ENCODE measurements around the gene TEDC2.
"Not testable (repeated sequence)": the region's sequence is repeated elsewhere in the genome, so short reads cannot be mapped to it uniquely, and the experiment has no call there.

TEDC2 gene

GRCh38 chr16:2467528-2468232 is 7.8 kb downstream of the TEDC2 start:
- DNase-seq = peak; percentile 90

GRCh38 chr16:2468233-2468724 is 8.4 kb downstream of the TEDC2 start:
- peak; percentile 61 for DNase-seq

- peak; percentile 48 for DNase-seq
Measured at GRCh38 chr16:2468725-2469398, 9.0 kb downstream of the TEDC2 start.

DNA sequence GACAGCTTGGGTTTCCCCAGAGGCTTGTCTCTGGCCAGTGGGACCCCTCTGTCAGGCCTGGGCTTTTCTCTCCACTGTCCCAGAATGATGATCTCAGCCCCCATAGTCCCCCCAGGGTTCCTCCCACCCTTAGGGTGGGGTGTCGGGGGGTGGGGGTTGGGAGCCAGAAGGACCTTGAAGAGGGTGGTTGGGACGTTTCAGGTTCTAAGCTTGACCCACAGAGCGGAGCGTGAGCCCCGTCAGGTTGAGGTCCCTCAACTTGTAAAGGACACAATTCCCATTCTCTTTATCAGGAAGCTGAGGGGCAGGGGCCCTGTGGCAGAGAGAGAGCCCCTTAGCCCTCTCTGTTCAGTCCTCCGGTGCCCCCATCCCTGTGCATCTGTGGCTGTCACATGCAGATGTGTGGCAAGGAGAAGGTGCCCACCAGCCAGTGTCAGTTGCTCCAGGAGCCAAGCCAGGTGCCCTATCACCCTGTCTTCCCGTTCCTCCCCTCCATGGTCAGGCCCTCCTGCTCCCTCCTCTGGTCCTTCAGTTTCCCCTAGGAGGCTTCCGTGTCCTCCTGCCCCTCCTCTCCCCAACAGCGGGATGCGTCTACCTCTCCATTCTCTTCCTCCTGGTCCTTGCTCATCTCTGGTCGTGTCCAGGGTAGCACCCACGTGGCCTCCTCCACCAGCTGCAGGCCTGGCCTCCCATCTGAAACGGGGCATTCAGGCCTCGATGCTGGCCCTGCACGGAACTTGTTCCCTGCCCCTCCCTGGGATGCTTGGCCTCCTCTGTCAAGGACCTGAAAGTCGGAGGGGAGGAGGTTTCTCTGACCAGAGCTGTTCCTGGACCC is 9.7 kb downstream of the TEDC2 start:
- no peak for DNase-seq

DNA sequence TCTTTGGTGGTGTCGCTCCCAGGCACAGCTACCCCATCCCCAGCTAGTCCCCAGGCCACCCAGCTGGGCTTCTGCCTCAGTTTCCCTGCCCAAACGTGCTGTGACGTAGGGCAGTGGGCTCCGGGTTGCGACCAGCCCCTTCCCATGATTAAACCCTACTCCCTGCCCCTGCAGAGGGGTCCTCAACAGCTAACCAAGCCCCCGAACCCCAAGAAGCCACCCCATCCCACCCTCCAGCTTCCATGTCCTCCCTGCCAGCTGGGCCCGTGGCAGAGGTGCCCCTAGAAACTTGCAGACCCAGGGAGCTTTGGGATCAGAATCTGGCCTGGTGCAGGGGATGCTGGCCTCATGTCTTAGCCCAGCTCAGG is 10.3 kb downstream of the TEDC2 start:
- DNase-seq = no peak

DNA sequence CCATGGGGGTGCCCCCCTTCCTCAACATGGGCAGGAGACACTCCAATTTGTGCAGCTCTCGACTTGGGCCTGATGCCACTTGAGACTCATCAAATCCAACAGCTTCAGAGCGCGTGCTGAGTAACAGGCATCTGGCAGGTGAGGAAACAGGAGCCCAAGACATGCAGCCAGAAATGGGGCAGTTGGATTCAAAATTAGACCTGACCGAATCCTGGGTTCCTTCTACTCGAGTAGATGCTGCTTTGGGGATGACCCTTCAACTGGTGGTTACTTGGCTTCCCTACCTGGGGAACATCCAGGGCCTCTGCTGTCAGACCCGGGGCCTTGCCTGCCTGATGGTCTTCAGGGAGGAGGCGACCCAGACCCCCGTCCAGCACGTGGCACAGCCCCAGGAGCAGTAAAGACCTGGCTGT is 10.7 kb downstream of the TEDC2 start:
- peak; percentile 44 for DNase-seq

- DNase-seq = peak; percentile 49
Measured at GRCh38 chr16:2471016-2471652, 11.2 kb downstream of the TEDC2 start, which contains the start of gene NTN3. Gene NTN3, plus strand, starts transcription at chr16:2471297. Its CDS starts 405 bp downstream, at chr16:2471702.

GRCh38 chr16:2471653-2472487 is 12.0 kb downstream of the TEDC2 start:
- DNase-seq = peak; percentile 38

GRCh38 chr16:2472488-2472864 is 12.6 kb downstream of the TEDC2 start:
- DNase-seq = no peak

GRCh38 chr16:2472885-2473445 is 13.1 kb downstream of the TEDC2 start:
- no peak for DNase-seq

- peak; percentile 40 for DNase-seq
Measured at GRCh38 chr16:2473446-2473926, 13.6 kb downstream of the TEDC2 start.

DNA sequence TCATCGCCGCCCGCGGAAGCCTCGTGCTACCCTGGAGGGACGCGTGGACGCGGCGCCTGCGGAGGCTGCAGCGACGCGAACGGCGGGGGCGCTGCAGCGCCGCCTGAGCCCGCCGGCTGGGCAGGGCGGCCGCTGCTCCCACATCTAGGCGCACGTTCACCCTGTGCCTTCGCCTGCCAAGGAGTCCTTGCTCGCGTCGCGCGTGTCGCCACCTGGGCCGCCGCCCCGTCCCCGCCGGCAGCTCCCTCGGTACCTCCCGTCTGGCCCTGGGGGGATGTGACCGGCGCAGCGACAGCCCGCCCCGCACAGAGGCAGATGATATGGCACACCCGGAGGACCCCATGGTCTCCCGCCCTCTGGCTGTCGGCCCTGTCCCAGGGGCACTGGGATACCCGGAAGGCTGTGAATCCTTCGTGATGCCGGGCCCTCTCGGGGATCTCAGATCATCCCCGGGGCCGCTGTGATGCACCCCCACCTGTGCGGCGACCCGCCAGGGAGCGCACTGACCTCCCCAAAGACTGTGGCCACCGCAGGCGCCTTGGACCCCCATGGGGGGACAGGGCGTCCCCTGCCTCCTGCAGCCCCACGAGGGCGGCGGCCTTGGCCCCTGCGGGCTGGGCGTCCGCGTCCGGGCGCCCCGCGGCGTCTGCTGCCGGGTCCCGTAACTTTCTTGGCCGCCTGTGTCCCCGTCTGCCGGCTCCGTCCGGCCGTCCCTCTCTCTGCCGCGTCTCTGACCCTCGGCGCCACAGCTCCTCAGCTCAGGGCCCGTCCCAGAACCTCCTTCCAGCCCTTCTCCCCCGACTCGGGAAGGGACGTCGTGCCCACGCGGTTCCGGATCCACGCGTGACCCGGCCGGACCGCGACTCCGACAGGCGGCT is 14.3 kb downstream of the TEDC2 start:
- DNase-seq = peak; percentile 80

DNA sequence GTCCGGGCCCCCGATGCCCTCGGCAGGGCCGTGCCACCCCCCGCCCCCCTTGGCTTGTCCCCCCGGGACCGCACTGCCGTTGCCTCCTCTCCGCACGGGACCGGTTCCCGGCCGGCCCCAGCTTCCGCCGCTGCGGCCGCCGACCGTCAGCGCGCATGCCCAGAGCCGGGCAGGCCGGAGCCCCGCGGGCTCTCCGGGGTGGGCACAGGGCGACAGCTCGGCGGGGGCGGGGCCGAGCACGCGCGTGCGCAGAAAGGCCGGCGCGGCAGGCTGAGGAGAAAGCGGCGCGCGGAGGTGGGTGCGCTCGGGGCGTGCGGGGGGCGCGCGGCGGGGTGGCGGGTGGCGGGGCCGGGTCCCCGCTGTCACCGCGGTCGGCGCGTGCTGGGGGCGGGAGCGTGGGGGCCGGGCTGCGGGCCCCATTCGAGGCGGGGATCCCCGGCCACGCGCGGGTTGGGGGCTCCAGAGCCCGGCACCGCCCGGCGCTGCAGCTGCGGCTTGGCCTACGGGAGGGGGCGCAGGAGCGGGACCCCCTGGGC is 15.0 kb downstream of the TEDC2 start, which contains the start of gene TBC1D24:
TBC1D24 (plus strand) TSS at position 251 of the 536 bp plus-strand sequence. CDS start 21,022 bp downstream, outside the sequence.
- peak; percentile 95 for DNase-seq

DNA sequence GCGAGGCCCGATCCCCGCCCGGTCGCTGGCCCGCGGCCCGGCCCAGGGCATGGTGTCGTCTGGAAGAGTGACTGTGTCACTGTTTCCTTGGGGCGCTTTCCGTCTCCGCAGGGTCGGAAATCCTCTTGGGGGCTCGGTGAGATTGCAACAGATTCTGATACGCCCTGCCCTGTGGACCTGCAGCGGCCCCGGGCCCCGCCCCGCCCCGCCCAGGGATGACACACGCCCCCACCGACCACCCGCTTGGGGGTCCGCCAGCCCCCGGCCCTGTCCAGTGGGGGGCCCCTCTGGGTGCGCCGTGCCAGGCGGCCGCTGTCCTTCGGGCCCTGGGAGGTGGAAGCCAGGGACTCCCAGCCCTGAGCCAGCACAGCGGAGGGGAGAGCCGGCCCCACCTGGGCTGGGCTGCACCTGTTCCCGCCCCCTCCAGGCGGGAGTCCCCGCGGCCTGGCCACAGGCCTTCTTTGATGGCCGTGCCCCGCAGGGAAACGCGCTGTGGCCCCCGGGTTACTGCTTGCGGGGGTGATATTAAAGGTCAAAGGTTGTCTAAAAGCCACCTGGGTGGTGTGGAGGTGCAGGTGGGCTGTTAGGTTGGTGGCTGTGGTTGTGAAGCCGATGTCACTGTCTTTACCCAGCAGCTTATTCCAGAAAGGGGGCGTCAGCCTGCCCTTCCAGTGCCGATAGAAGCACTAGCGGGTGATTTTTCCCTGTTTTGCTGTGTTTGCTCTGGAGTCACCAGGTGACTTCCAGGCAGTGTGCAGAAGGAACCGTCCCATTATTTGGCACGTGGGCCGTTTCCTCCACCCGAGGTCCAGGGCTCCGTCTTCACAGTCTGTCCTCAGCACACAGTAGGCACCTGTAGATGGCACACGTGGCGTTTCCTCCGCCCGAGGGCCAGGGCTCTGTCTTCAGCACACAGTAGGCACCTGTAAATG is 15.8 kb downstream of the TEDC2 start:
- DNase-seq = peak; percentile 75

GRCh38 chr16:2476345-2476720 is 16.4 kb downstream of the TEDC2 start:
- no peak for DNase-seq

GRCh38 chr16:2476741-2477140 is 16.8 kb downstream of the TEDC2 start:
- DNase-seq = no peak

DNA sequence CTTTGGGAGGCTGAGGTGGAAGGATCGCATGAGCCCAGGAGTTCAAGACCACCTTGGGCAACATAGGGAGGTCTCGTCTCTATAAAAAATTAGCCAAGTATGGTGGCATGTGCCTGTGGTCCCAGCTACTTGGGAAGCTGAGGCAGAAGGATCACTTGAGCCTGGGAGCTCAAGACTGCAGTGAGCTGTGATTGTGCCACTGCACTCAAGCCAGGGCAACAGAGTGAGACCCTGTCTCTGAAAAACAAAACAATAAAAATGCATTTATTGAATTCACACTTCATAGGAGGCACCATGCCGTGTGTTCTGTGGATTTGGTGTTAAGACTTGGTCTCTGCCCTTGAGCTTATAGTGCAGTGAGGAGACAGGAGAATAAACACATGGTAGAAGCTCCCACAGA is 17.4 kb downstream of the TEDC2 start:
- DNase-seq = no peak

DNA sequence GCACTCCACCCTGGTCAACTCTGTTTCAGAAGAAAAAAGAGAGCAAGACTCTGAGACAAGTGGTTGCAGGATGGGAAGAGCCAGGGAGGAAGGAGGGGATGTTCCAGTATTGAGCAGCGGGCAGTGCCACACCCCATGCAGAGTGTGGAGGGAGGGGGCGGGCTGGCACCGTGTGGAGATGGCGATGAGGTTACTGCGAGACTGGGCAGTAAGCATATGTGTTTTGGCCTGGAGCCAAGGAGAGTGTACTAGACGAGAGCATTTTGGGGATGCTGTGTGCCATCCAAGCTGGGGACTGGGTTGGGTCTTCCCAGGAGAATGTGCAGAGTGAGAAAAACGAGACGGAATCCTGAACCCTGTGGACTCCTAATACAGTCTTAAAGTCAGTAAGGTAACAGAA is 18.4 kb downstream of the TEDC2 start:
- peak; percentile 66 for DNase-seq

DNA sequence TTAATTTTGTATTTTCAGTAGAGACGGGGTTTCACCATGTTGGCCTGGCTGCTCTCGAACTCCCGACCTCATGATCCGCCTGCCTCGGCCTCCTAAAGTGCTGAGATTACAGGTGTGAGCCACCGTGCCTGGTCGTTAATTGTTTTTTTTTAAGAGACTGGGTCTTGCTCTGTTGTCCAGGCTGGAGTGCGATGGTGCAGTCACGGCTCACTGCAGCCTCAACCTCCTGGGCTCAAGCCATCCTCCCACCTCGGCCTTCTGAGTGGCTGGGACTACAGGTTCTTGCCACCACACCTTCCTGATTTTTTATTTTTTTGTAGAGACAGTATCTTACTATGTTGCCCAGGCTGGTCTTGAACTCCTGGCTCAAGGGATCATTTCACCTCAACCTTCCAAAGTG is 20.1 kb downstream of the TEDC2 start:
- not testable (repeated sequence) for DNase-seq
